Uterus (tissue), 4 donors: ENCODE data around the gene TSSK6. TPM values are rescaled to one million over a fixed set of nuclear protein-coding genes. Genes with fewer than 3 reads are reported as not detected.

ENCODE experiments used
- DNase-seq, 2 donors: peaks; one replicate each; pipeline ENCODE4 v3.0.0-alpha.2; 2019 to 2020
- H3K27ac ChIP-seq, 2 donors: fragments of 200-600 bp; sonication (generic); 1 replicate in 1 of 2; 2 replicates in 1 of 2; pipeline ENCODE4 v1.5.1; 2016 to 2018
- H3K27me3 ChIP-seq, 2 donors: fragments of 200-600 bp; sonication (generic); one replicate each; pipeline ENCODE4 v1.5.1; 2018 to 2019; ENCODE audit warnings: control low read depth in 1 of 2
- H3K36me3 ChIP-seq, 2 donors: fragments of 200-600 bp; sonication (generic); one replicate each; pipeline ENCODE4 v1.5.1; 2019; ENCODE audit warnings: control low read depth in 1 of 2
- H3K4me1 ChIP-seq, 2 donors: fragments of 200-600 bp; sonication (generic); one replicate each; pipeline ENCODE4 v1.5.1; 2018 to 2019; ENCODE audit warnings: control low read depth in 1 of 2
- H3K4me3 ChIP-seq, 2 donors: fragments of 200-600 bp; sonication (generic); 1 replicate in 1 of 2; 2 replicates in 1 of 2; pipeline ENCODE4 v1.5.1; 2018 to 2019; ENCODE audit warnings: mild to moderate bottlenecking in 1 of 2
- H3K9me3 ChIP-seq, 2 donors: fragments of 200-600 bp; sonication (generic); one replicate each; pipeline ENCODE4 v1.5.1; 2019; ENCODE audit warnings: control low read depth in 1 of 2
- POLR2A ChIP-seq, 2 donors: fragments of 450-650 bp; IDR thresholded peaks; one replicate each; pipeline ENCODE4 v1.6.1; 2016; ENCODE audit warnings: antibody characterized with exemption in 2 of 2, mild to moderate bottlenecking in 1 of 2, moderate library complexity in 1 of 2
- intact Hi-C: fragments of 100-400 bp; cut with DNase I; formaldehyde crosslinking; loops from one replicate; pipeline ENCODE4 v1.15.1; 2023; ENCODE audit warnings: low total_unique reads
- total RNA-seq, 4 donors: library from RNA; depleted of rRNA in 3 of 4; stranded (reverse); fragments of >200 nt in 3 of 4; gene quantifications; one replicate each; pipeline versions ENCODE4 v1.1.0 to v1.2.4, GENCODE V29; 2014 to 2023
- TF ChIP-seq, protein P1 (sequence below), 4 experiments: fragments of 200-600 bp in 2 of 4; fragments of 450-650 bp in 2 of 4; sonication (generic) in 2 of 4; IDR thresholded peaks; one replicate each; pipeline ENCODE4 v1.5.1; 2016 to 2019; ENCODE audit warnings: antibody characterized with exemption in 4 of 4, mild to moderate bottlenecking in 2 of 4, moderate library complexity in 1 of 4
- donor health status: DM: yes; HTN: yes; CAD: no.

The TSSK6 gene
- total RNA-seq, 4 donors from 2014 or later = 1.3 to 2.0 TPM; not detected in 2

DNA sequence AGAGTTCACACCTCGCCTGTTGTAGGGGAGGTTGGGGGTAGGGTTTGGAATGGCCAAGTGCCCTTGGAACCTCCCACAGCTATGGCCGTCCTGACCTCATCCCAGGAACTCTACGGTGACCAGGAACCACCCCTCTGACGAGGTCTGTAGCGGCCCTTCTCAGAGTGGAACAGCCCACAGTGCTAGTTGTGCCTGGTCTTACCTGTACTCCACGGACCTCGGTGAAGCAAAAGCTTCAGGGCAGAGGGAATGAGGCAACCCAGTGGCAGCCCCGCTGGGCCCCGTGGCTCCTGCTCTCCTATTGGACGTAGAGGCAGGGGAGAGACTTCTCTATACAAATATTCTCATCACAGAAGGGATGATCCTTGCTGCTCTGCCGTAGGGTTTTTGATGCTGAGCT, 7.1 kb downstream of the TSSK6 start:
- no peaks in the 10 kb centered on the region for H3K4me1 ChIP-seq
- no peak for DNase-seq
- H3K36me3 ChIP-seq = no peaks in the 10 kb centered on the region
- H3K4me3 ChIP-seq = no peak overlapping the region
- H3K27ac ChIP-seq = no peak overlapping the region
- no peaks in the 10 kb centered on the region for H3K9me3 ChIP-seq
- H3K27me3 ChIP-seq = no peaks in the 10 kb centered on the region
- intact Hi-C loops = no loop called here
- TF ChIP-seq, protein P1, sequence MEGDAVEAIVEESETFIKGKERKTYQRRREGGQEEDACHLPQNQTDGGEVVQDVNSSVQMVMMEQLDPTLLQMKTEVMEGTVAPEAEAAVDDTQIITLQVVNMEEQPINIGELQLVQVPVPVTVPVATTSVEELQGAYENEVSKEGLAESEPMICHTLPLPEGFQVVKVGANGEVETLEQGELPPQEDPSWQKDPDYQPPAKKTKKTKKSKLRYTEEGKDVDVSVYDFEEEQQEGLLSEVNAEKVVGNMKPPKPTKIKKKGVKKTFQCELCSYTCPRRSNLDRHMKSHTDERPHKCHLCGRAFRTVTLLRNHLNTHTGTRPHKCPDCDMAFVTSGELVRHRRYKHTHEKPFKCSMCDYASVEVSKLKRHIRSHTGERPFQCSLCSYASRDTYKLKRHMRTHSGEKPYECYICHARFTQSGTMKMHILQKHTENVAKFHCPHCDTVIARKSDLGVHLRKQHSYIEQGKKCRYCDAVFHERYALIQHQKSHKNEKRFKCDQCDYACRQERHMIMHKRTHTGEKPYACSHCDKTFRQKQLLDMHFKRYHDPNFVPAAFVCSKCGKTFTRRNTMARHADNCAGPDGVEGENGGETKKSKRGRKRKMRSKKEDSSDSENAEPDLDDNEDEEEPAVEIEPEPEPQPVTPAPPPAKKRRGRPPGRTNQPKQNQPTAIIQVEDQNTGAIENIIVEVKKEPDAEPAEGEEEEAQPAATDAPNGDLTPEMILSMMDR (IDR thresholded peaks at IDR 0.05) = no peak
- no peak for TF ChIP-seq POLR2A (IDR thresholded peaks at IDR 0.05)

DNA sequence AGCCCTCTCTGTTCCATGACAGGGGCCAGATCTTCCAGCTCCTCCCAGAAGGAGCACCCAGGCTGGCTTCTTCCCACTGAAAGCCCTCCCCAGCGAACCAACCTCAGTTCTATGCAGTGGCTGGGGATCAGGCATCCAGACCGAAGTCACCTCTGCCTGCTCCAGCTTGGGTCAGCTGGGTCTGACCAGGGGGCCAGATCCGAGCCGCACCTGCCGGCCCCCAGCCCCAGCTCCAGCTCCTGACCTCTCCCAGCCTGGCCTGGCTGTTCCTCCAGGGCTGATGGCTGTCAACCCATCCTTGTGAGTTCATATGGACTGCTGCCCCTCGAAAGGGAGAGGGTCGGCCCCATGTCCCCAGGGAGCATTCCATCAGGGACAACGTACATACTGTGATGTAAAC, 8.0 kb downstream of the TSSK6 start:
- Histone ChIP-seq H3K4me1 (no peaks in the 10 kb centered on the region), H3K27me3 (no peaks in the 10 kb centered on the region), H3K9me3 (no peaks in the 10 kb centered on the region), H3K36me3 (no peaks in the 10 kb centered on the region), H3K4me3 (no peak overlapping the region), H3K27ac (no peak overlapping the region)
- DNase-seq = no peak
- TF ChIP-seq POLR2A (IDR thresholded peaks at IDR 0.05) = no peak
- TF ChIP-seq, protein P1 (IDR thresholded peaks at IDR 0.05) = no peak
- intact Hi-C loops = no loop called here

DNA sequence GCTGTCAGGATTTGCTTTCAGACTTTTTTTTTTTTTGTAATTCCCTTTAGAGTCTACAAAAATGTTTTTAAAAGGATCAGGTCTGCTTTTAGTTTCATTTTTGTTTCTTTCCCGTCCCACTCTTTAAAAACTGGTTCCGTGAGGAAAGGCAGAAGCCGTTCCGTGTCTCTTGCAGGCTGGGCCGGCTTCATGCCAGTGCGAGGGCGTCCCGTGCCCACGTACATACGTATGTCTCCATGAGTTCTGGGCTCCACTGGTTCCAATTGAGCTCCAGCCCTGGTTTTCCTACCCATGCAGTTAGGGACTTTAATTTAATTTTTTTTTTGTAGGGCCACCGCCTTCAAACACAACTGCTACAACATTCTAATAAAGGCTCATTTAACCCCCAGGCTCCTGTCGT, 8.8 kb downstream of the TSSK6 start:
- no peak for DNase-seq
- H3K4me1 ChIP-seq = no peaks in the 10 kb centered on the region
- no peak for TF ChIP-seq POLR2A (IDR thresholded peaks at IDR 0.05)
- TF ChIP-seq, protein P1 (IDR thresholded peaks at IDR 0.05) = no peak
- no peaks in the 10 kb centered on the region for H3K36me3 ChIP-seq
- H3K27ac ChIP-seq = no peak overlapping the region
- H3K9me3 ChIP-seq = no peaks in the 10 kb centered on the region
- intact Hi-C loops = no loop called here
- no peak overlapping the region for H3K4me3 ChIP-seq
- H3K27me3 ChIP-seq = no peaks in the 10 kb centered on the region

DNA sequence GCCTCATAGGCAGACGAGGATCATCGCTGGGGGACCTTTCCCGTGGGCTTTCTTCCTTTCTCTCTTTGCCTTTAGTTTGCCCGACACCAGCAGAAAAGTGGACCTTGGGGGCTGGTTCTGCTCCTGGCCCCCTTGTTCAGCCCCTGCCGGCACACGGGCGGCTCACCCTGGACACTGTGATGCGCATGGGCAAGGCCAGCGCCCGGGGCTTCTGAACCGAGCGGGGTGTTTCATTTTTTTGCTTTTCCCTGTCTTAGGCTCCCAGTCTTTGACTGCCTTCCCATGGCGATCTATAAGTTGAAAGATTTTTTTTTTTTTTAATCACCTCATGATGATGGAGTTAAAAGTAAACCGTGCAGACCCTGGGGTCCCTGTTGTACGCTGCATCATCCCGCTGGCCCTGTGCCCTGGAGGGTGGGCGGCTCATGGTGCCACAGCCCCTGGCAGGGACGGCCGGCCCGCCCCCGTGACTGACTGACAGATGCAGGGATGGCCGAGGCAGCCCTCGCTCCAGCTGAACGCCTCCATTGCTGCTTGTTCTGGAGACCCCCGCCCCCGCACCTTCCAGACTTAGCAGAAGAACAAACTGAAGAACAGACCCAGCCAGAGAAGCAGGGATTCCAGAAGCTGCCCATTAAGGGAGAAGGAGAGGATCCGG, 9.6 kb downstream of the TSSK6 start:
- TF ChIP-seq, protein P1 (IDR thresholded peaks at IDR 0.05) = no peak
- no peak for TF ChIP-seq POLR2A (IDR thresholded peaks at IDR 0.05)
- H3K36me3 ChIP-seq = no peaks in the 10 kb centered on the region
- H3K27me3 ChIP-seq = no peaks in the 10 kb centered on the region
- intact Hi-C loops = no loop called here
- no peak for DNase-seq
- H3K4me3 ChIP-seq = no peak overlapping the region
- no peaks in the 10 kb centered on the region for H3K4me1 ChIP-seq
- no peaks in the 10 kb centered on the region for H3K9me3 ChIP-seq
- H3K27ac ChIP-seq = no peak overlapping the region

DNA sequence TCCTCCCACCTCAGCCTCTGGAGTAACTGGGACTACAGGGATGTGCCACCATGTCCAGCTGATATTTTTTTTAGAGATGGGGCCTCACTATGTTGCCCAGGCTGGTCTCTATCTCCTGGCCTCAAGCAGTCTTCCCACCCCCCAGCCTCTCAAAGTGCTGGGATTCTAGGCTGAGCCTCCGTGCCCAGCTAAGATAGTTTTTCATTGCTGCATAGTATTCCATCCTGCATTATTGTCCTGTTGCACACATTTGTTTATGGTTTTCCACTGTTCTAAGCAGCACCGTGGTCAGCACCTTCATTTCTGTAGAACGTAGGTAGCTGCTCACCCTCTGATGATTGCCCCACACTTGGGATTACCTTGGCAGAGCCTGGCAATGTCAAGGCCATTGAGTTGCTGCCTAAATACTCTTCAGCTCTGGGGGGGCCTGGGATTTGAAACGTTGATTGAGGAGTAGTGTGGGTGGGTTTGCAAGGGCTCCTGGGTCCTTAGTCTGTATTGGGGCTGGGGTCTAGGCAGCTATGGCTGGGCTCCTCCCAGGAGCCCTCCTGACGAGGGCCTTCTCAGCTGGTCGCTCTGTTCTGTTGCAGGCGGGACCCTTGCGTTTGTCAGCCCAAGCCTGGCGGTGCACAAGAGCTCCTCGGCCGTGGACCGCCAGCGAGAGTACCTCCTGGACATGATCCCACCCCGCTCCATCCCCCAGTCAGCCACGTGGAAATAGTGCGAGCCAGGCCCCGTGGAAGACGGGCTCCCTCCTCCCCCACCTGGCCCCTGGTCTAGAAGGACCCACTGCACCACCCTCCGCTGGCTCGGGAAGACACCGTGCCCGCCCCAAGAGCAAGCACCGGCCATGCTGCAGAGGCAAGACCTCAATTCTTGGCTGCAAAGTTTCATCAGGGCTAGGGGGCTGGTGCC, 10.3 kb downstream of the TSSK6 start:
- TF ChIP-seq, protein P1 (IDR thresholded peaks at IDR 0.05) = no peak
- TF ChIP-seq POLR2A (IDR thresholded peaks at IDR 0.05) = no peak
- H3K4me1 ChIP-seq = no peaks in the 10 kb centered on the region
- no peaks in the 10 kb centered on the region for H3K36me3 ChIP-seq

More for the DNA sequence above, 10.3 kb downstream of the TSSK6 start:
- no peaks in the 10 kb centered on the region for H3K27me3 ChIP-seq
- DNase-seq = no peak
- no peak overlapping the region for H3K4me3 ChIP-seq
- H3K27ac ChIP-seq = no peak overlapping the region
- intact Hi-C loops = no loop called here
- H3K9me3 ChIP-seq = no peaks in the 10 kb centered on the region
